H9 (cell line): ENCODE results near the gene DOCK9. TPM values are rescaled to one million over a fixed set of nuclear protein-coding genes. Genes with fewer than 3 reads are reported as not detected.

Source experiments
- DNase-seq: peaks from one replicate; pipeline ENCODE4 v3.0.0-alpha.2; 2017
- H2AFZ ChIP-seq: one replicate; pipeline ENCODE4 v1.6.1; 2013; ENCODE audit warnings: mild to moderate bottlenecking, low read length, control low read depth, moderate library complexity
- H2AK5ac ChIP-seq: 2 replicates; pipeline ENCODE4 v1.6.1; 2013; ENCODE audit warnings: low read length, control low read depth, mixed read lengths; ENCODE audit not compliant: insufficient read length
- H2BK120ac ChIP-seq: one replicate; pipeline ENCODE4 v1.6.1; 2013; ENCODE audit warnings: low read depth, mild to moderate bottlenecking, low read length, control low read depth, inconsistent platforms; ENCODE audit not compliant: poor library complexity, severe bottlenecking
- H2BK12ac ChIP-seq: 2 replicates; pipeline ENCODE4 v1.6.1; 2013; ENCODE audit warnings: low read length, control low read depth, mixed read lengths, low read depth; ENCODE audit not compliant: insufficient read length
- H2BK15ac ChIP-seq: 2 replicates; pipeline ENCODE4 v1.6.1; 2013; ENCODE audit warnings: low read depth, low read length, control low read depth
- H2BK20ac ChIP-seq: one replicate; pipeline ENCODE4 v1.6.1; 2013; ENCODE audit warnings: low read depth, mild to moderate bottlenecking, low read length, control low read depth, inconsistent platforms; ENCODE audit not compliant: poor library complexity, severe bottlenecking
- H2BK5ac ChIP-seq: 2 replicates; pipeline ENCODE4 v1.6.1; 2013; ENCODE audit warnings: low read length, control low read depth, mixed read lengths; ENCODE audit not compliant: insufficient read length
- H3K14ac ChIP-seq: 2 replicates; pipeline ENCODE4 v1.6.1; 2013; ENCODE audit warnings: low read length, control low read depth; ENCODE audit not compliant: insufficient read depth
- H3K18ac ChIP-seq: 2 replicates; pipeline ENCODE4 v1.6.1; 2013; ENCODE audit warnings: low read depth, mild to moderate bottlenecking, mixed read lengths, low read length, control low read depth; ENCODE audit not compliant: insufficient read length
- H3K23ac ChIP-seq: 2 replicates; pipeline ENCODE4 v1.6.1; 2013; ENCODE audit warnings: low read length, control low read depth, mixed read lengths, low read depth; ENCODE audit not compliant: insufficient read length
- H3K23me2 ChIP-seq: 2 replicates; pipeline ENCODE4 v1.6.1; 2013; ENCODE audit warnings: low read depth, mild to moderate bottlenecking, mixed read lengths, low read length, control low read depth; ENCODE audit not compliant: insufficient read length, poor library complexity, severe bottlenecking
- H3K27ac ChIP-seq: 2 replicates; pipeline ENCODE4 v1.5.1; 2013; ENCODE audit warnings: low read length, control low read depth, mixed read lengths, low read depth; ENCODE audit not compliant: insufficient read length
- H3K27me3 ChIP-seq: 2 replicates; pipeline ENCODE4 v1.6.1; 2013; ENCODE audit warnings: low read length, control low read depth, inconsistent platforms; ENCODE audit not compliant: insufficient read depth
- H3K4ac ChIP-seq: 2 replicates; pipeline ENCODE4 v1.6.1; 2013; ENCODE audit warnings: low read depth, mild to moderate bottlenecking, control low read depth, inconsistent platforms, low read length, moderate library complexity
- H3K4me1 ChIP-seq: 2 replicates; pipeline ENCODE4 v1.6.1; 2013; ENCODE audit warnings: low read length, control low read depth, inconsistent platforms; ENCODE audit not compliant: insufficient read depth
- H3K4me2 ChIP-seq: 2 replicates; pipeline ENCODE4 v1.6.1; 2013; ENCODE audit warnings: low read length, control low read depth, mixed read lengths; ENCODE audit not compliant: insufficient read length, insufficient read depth
- H3K56ac ChIP-seq: 2 replicates; pipeline ENCODE4 v1.6.1; 2013; ENCODE audit warnings: low read depth, mild to moderate bottlenecking, mixed read lengths, low read length, control low read depth; ENCODE audit not compliant: insufficient read length
- H3K79me1 ChIP-seq: 2 replicates; pipeline ENCODE4 v1.6.1; 2013; ENCODE audit warnings: low read depth, mild to moderate bottlenecking, moderate library complexity, low read length, control low read depth, inconsistent platforms; ENCODE audit not compliant: insufficient read depth, poor library complexity, severe bottlenecking
- H3K79me2 ChIP-seq: 2 replicates; pipeline ENCODE4 v1.6.1; 2013; ENCODE audit warnings: low read length, control low read depth, inconsistent platforms; ENCODE audit not compliant: insufficient read depth
- H3K9ac ChIP-seq: 2 replicates; pipeline ENCODE4 v1.6.1; 2013; ENCODE audit warnings: low read length, control low read depth, mixed read lengths; ENCODE audit not compliant: insufficient read length; ENCODE audit errors: extremely low read depth
- H3K9me3 ChIP-seq: one replicate; pipeline ENCODE4 v1.6.1; 2013; ENCODE audit warnings: low read depth, low read length, inconsistent platforms; ENCODE audit not compliant: control insufficient read depth
- H3T11ph ChIP-seq: one replicate; pipeline ENCODE4 v1.6.1; 2013; ENCODE audit warnings: mild to moderate bottlenecking, low read length, control low read depth, inconsistent platforms
- H4K20me1 ChIP-seq: one replicate; pipeline ENCODE4 v1.6.1; 2013; ENCODE audit not compliant: control insufficient read depth, insufficient read length, insufficient read depth
- H4K5ac ChIP-seq: 2 replicates; pipeline ENCODE4 v1.6.1; 2013; ENCODE audit warnings: low read depth, mild to moderate bottlenecking, mixed read lengths, low read length, control low read depth; ENCODE audit not compliant: insufficient read length
- H4K8ac ChIP-seq: replicated peaks from 2 replicates; pipeline ENCODE4 v1.6.1; 2013; ENCODE audit warnings: low read length, control low read depth, mixed read lengths, low read depth; ENCODE audit not compliant: insufficient read length
- H4K91ac ChIP-seq: 2 replicates; pipeline ENCODE4 v1.6.1; 2013; ENCODE audit warnings: low read depth, mild to moderate bottlenecking, moderate library complexity, mixed read lengths, low read length, control low read depth; ENCODE audit not compliant: insufficient read length
- H3K27ac Mint-ChIP-seq, 3 experiments: 2 replicates in 2 of 3; 3 replicates in 1 of 3; pipeline ENCODE4 v1.8.0; 2020 to 2021; ENCODE audit warnings: mixed read lengths in 3 of 3, mild to moderate bottlenecking in 1 of 3, moderate library complexity in 1 of 3
- H3K27me3 Mint-ChIP-seq: 2 replicates; pipeline ENCODE4 v1.8.0; 2021; ENCODE audit warnings: low read depth, mild to moderate bottlenecking, moderate library complexity, mixed read lengths
- H3K36me3 Mint-ChIP-seq, 3 experiments: 2 replicates in 2 of 3; 3 replicates in 1 of 3; pipeline ENCODE4 v1.8.0; 2020 to 2021; ENCODE audit warnings: low read depth in 3 of 3, mixed read lengths in 3 of 3; ENCODE audit not compliant: insufficient read depth in 1 of 3
- H3K4me1 Mint-ChIP-seq, 2 experiments: 2 replicates each; pipeline ENCODE4 v1.8.0; 2020; ENCODE audit warnings: mixed read lengths in 2 of 2
- H3K4me3 Mint-ChIP-seq, 2 experiments: 2 replicates in 1 of 2; 3 replicates in 1 of 2; pipeline ENCODE4 v1.8.0; 2020 to 2021; ENCODE audit warnings: mild to moderate bottlenecking in 2 of 2, mixed read lengths in 2 of 2, moderate library complexity in 1 of 2
- H3K9me3 Mint-ChIP-seq, 2 experiments: 2 replicates in 1 of 2; 3 replicates in 1 of 2; pipeline ENCODE4 v1.8.0; 2020; ENCODE audit warnings: mild to moderate bottlenecking in 2 of 2, mixed read lengths in 2 of 2, moderate library complexity in 1 of 2
- WGBS: extraction: QIAGEN DNeasy Blood & Tissue Kit; methylation state at CpG from one replicate; pipeline ENCODE4 v1.1.7; 2013; ENCODE audit warnings: missing lambda C conversion rate, low lambda C conversion rate, mixed read lengths; ENCODE audit not compliant: insufficient read length; ENCODE audit errors: extremely low coverage; 5-methylcytosine and 5-hydroxymethylcytosine counted together
- total RNA-seq: library from RNA; stranded (reverse); gene quantifications from 2 replicates; pipeline ENCODE4 v1.2.1, GENCODE V29; 2021
- TF ChIP-seq, protein P1 (sequence below): fragments of 200-600 bp; sonication (generic); conservative IDR thresholded peaks from 3 replicates; pipeline ENCODE4 v1.8.0; 2021; ENCODE audit warnings: antibody characterized with exemption, mild to moderate bottlenecking

The DOCK9 gene
- total RNA-seq, 1 experiment from 2014 or later, result 23.0 TPM

DNA sequence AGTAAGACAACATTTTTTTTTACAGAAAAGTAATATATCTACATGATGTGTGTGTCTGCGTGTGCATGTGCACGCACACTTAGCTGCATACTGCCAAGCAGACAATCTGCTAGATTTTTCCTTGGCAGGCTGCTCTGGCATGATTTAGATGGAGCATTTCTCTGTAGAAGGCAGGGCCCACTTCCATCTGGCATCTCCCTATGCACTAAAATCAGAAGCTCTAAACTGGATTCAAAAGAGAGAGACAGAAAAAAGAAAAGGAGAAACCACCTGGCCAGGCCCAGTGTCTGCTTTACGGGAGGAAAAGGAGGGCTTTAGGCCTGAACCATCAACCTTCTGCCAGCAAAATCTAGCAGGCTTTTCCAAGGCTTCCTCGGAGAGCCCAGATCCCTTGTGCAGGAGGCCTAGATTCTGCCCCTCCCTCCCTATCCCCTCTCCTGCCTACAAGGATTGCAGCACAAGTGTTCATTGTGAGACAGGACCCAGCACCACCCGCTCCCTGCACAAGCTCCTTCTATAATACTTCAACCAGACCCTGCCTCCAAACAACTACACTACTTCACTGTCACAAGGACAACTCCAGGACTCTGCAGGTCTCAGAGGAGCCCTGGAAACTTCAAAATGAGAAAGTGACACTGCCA lies 99.3 kb downstream of the DOCK9 start:
- H3T11ph ChIP-seq, result no peak overlapping the region
- no peak overlapping the region for H3K56ac ChIP-seq
- H2BK120ac ChIP-seq, result no peak overlapping the region
- H3K23ac ChIP-seq, result no peak overlapping the region
- no peak overlapping the region for H3K18ac ChIP-seq
- no peak overlapping the region for H4K8ac ChIP-seq
- no peak overlapping the region for H2AFZ ChIP-seq
- no peaks in the 10 kb centered on the region for H3K23me2 ChIP-seq
- Mint-ChIP-seq H3K9me3 (peaks cover 5 to 7% of the 10 kb centered on the region in 2 experiments; a peak in 4 of 5 replicates), H3K36me3 (peaks cover 10 to 19% (median 10%) of the 10 kb centered on the region in 3 experiments), H3K4me3 (no peak overlapping the region), H3K27me3 (no peaks in the 10 kb centered on the region), H3K27ac (peak overlapping the region in 2 of 3 experiments; percentile 49 to 75; a peak in 3 of 7 replicates), H3K4me1 (peaks cover 24 to 25% of the 10 kb centered on the region in 2 experiments)
- no peak for DNase-seq
- H3K79me1 ChIP-seq, result no peaks in the 10 kb centered on the region
- no peak overlapping the region for H2AK5ac ChIP-seq
- H3K4ac ChIP-seq, result no peak overlapping the region
- no peak overlapping the region for H4K91ac ChIP-seq
- H2BK12ac ChIP-seq, result no peak overlapping the region
- TF ChIP-seq, protein P1, sequence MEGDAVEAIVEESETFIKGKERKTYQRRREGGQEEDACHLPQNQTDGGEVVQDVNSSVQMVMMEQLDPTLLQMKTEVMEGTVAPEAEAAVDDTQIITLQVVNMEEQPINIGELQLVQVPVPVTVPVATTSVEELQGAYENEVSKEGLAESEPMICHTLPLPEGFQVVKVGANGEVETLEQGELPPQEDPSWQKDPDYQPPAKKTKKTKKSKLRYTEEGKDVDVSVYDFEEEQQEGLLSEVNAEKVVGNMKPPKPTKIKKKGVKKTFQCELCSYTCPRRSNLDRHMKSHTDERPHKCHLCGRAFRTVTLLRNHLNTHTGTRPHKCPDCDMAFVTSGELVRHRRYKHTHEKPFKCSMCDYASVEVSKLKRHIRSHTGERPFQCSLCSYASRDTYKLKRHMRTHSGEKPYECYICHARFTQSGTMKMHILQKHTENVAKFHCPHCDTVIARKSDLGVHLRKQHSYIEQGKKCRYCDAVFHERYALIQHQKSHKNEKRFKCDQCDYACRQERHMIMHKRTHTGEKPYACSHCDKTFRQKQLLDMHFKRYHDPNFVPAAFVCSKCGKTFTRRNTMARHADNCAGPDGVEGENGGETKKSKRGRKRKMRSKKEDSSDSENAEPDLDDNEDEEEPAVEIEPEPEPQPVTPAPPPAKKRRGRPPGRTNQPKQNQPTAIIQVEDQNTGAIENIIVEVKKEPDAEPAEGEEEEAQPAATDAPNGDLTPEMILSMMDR, result no peak
- no peak overlapping the region for H2BK20ac ChIP-seq
- peaks cover 2% of the 10 kb centered on the region for H4K20me1 ChIP-seq
- H3K14ac ChIP-seq, result no peak overlapping the region
- H2BK5ac ChIP-seq, result no peak overlapping the region
- H3K9ac ChIP-seq, result no peak overlapping the region
- no peak overlapping the region for H4K5ac ChIP-seq
- no peaks in the 10 kb centered on the region for H3K79me2 ChIP-seq
- peaks cover 12% of the 10 kb centered on the region; the same call in 1 of the 2 replicates for H3K4me1 ChIP-seq
- H3K9me3 ChIP-seq, result no peaks in the 10 kb centered on the region
- no peak overlapping the region for H3K27ac ChIP-seq
- no CpG with 5 or more reads among the region's 5 CpGs for WGBS
- H2BK15ac ChIP-seq, result no peak overlapping the region
- no peaks in the 10 kb centered on the region for H3K27me3 ChIP-seq
- no peak overlapping the region for H3K4me2 ChIP-seq
